ENCODE data around the gene DOCK2.

- no peak for TF ChIP-seq EP300 (IDR thresholded peaks at IDR 0.05)
- TF ChIP-seq CTCF (IDR thresholded peaks at IDR 0.05) = no peak
Observed at GRCh38 chr5:169635936-169636335, 1.1 kb upstream of the DOCK2 start.

All from upper lobe of left lung (tissue), 4 donors.